HUES48 (cell line): Measurements from ENCODE around the gene ABCG1.

Experiments
- H3K27ac ChIP-seq: one replicate; pipeline ENCODE4 v1.7.0; 2013; ENCODE audit warnings: low read depth, low read length, inconsistent platforms
- H3K27me3 ChIP-seq: 2 replicates; pipeline ENCODE4 v1.6.1; 2013; ENCODE audit warnings: mild to moderate bottlenecking, low read length; ENCODE audit not compliant: control insufficient read depth, insufficient read depth
- H3K36me3 ChIP-seq: 2 replicates; pipeline ENCODE4 v1.6.1; 2013; ENCODE audit warnings: low read length; ENCODE audit not compliant: control insufficient read depth, insufficient read depth
- H3K4me1 ChIP-seq: 2 replicates; pipeline ENCODE4 v1.6.1; 2013; ENCODE audit warnings: mild to moderate bottlenecking, low read length; ENCODE audit not compliant: control insufficient read depth, insufficient read depth
- H3K4me3 ChIP-seq: 2 replicates; pipeline ENCODE4 v1.5.1; 2013; ENCODE audit warnings: mild to moderate bottlenecking, low read depth, low read length
- H3K9ac ChIP-seq: 2 replicates; pipeline ENCODE4 v1.6.1; 2013; ENCODE audit warnings: mild to moderate bottlenecking, low read depth, low read length, moderate library complexity
- H3K9me3 ChIP-seq: 2 replicates; pipeline ENCODE4 v1.6.1; 2013; ENCODE audit warnings: low read length; ENCODE audit not compliant: control insufficient read depth, insufficient read depth

The ABCG1 gene

DNA sequence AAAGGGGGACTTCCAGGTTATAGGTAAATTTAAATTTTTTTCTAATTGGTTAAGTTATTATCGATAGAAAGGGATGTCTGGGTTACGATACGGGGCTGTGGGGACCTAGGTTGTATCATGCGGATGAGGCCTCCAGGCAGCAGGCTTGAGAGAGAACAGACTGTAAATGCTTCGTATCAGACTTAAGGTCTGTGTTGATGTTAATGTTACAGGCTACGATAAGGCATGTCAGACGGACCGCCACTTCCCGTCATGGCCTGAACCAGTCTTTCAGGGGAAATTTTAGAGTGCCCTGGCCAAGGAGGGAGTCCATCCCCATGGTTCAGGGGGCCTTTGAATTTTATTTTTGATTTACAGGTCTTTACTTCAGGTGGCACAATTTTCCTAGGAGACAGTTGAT is 16.7 kb downstream of the ABCG1 start:
- Histone ChIP-seq H3K4me1 (peaks cover 6% of the 10 kb centered on the region; the same call in 1 of the 2 replicates), H3K27ac (no peak overlapping the region), H3K9ac (no peak overlapping the region), H3K9me3 (no peaks in the 10 kb centered on the region), H3K36me3 (no peaks in the 10 kb centered on the region), H3K4me3 (no peak overlapping the region), H3K27me3 (peaks cover 52% of the 10 kb centered on the region)

DNA sequence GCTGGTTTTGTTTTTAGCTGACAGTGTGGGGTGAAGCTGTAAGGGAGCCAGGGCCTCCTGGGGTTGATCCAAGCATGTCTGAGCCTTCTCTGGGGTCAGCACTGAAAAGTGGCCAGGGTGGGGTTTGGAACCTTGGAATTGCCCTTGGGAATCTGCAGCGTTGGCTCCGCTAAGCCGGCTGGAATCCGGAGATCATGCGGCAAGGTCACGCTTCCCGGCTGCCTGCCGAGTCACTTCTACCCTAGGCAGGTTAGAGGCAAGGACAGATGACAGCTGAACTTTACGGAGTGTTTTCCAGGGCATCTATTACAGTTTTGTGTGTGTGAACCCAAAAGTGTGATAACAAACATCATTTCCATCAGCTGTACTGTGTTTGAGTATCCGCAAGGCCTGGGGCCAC is 17.1 kb downstream of the ABCG1 start:
- no peaks in the 10 kb centered on the region for H3K36me3 ChIP-seq
- H3K4me3 ChIP-seq, result no peak overlapping the region
- H3K27me3 ChIP-seq, result peaks cover 52% of the 10 kb centered on the region
- H3K9ac ChIP-seq, result no peak overlapping the region
- peaks cover 6% of the 10 kb centered on the region; the same call in 1 of the 2 replicates for H3K4me1 ChIP-seq
- H3K9me3 ChIP-seq, result no peaks in the 10 kb centered on the region
- no peak overlapping the region for H3K27ac ChIP-seq

DNA sequence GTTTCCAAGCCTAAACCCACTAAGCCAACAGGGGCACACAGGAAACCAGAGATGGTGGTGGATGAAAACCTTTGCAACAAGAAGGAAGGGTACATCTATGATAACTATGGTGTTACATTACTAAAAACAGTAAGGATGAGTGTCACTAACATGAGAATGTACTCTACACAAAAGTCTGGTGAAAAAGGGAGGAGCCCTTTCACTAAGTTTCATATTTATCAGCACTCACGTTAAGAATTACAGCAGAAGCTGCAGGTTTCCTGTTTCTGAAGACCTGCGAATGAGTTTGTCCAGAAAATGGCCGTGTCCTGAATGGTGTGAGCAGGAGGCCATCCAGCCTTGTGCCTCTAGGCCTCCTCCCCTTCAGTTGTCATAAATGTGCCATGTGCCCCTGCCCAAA is 17.8 kb downstream of the ABCG1 start:
- no peak overlapping the region for H3K4me3 ChIP-seq
- no peaks in the 10 kb centered on the region for H3K36me3 ChIP-seq
- H3K4me1 ChIP-seq, result peaks cover 6% of the 10 kb centered on the region; the same call in 1 of the 2 replicates
- H3K27ac ChIP-seq, result no peak overlapping the region
- no peak overlapping the region for H3K9ac ChIP-seq
- no peaks in the 10 kb centered on the region for H3K9me3 ChIP-seq
- peaks cover 52% of the 10 kb centered on the region for H3K27me3 ChIP-seq

DNA sequence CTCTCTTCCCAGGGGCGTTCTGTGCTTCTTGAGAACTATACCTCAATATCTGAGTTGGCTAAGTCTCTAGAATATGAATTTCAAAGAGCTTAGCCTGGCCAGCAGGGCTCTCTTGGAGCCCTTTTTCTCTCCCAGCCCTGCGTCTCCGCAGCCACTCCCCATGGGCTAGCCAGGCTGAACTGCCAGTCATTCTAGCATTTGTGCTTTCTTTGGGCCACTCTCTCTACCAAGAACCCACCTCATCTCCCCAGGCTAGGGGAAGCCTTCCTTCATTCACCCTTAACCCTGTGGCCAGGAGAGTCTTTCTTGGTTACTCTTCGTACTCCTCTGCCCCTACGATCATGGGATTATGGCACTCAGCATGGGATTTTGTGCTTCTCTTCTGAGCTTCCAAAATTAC is 18.2 kb downstream of the ABCG1 start:
- no peak overlapping the region for H3K27ac ChIP-seq
- H3K36me3 ChIP-seq, result no peaks in the 10 kb centered on the region
- no peaks in the 10 kb centered on the region for H3K9me3 ChIP-seq
- H3K27me3 ChIP-seq, result peaks cover 52% of the 10 kb centered on the region
- H3K9ac ChIP-seq, result no peak overlapping the region
- peaks cover 6% of the 10 kb centered on the region; the same call in 1 of the 2 replicates for H3K4me1 ChIP-seq
- no peak overlapping the region for H3K4me3 ChIP-seq

DNA sequence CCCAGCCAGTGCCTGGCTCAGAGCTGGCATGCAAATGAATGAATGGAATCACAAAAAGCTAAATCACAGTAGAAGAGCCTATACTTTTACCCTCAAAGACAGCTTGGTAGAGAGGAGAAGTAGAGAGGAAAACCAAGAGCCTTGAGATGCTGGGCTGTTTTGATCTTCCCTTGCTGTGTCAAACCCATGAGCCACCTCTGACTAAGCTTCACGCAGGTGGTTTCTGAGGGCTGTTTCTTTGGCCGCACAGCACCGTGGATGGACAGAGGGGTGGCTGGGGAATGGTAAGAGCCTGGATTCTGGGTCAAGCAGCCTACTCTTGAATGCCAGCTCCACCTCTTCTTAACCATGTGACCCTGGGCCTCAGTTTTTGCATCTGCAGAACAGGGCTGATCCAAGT is 18.6 kb downstream of the ABCG1 start:
- Histone ChIP-seq H3K9ac (no peak overlapping the region), H3K36me3 (no peaks in the 10 kb centered on the region), H3K27ac (no peak overlapping the region), H3K4me1 (peaks cover 6% of the 10 kb centered on the region; the same call in 1 of the 2 replicates), H3K27me3 (peaks cover 50% of the 10 kb centered on the region), H3K4me3 (no peak overlapping the region), H3K9me3 (no peaks in the 10 kb centered on the region)

DNA sequence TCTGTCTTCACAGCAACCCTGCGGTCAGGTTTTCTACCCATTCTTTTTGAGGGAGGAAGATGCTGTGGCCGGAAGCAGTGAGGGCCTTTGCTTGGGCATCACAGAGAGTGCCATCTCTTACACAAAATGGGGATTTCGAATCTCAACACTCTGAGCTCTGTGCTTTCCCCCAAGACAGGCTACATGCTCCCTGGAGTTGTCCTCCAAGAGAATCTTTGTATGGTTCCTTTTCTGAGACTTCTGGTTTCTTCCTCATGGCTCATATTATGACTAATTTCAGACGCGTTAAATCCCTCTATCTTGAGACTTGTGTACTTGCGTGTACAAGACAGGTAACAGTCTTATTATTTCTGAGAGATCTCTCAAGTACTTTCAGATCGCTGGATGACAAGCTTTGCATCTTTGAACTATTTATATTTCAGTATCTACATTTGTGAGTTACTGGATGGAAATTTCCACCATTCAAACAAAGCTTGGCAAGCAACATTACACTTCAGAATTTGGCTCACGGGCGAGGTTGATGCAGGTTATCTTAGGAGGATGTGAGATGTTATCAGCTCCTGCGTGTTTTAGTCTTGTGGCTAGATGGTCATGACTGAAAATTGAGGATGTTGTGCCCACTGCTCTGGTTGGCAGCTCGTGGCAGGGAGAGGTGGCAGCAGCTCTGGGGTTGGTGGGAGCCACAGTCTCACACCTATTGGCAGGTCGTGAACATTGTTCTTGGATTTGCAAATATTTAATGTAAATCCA is 19.4 kb downstream of the ABCG1 start:
- H3K9ac ChIP-seq, result no peak overlapping the region
- no peak overlapping the region for H3K27ac ChIP-seq
- no peaks in the 10 kb centered on the region for H3K36me3 ChIP-seq
- H3K4me1 ChIP-seq, result peaks cover 6% of the 10 kb centered on the region; the same call in 1 of the 2 replicates
- H3K4me3 ChIP-seq, result no peak overlapping the region
- peaks cover 43% of the 10 kb centered on the region for H3K27me3 ChIP-seq
- no peaks in the 10 kb centered on the region for H3K9me3 ChIP-seq

DNA sequence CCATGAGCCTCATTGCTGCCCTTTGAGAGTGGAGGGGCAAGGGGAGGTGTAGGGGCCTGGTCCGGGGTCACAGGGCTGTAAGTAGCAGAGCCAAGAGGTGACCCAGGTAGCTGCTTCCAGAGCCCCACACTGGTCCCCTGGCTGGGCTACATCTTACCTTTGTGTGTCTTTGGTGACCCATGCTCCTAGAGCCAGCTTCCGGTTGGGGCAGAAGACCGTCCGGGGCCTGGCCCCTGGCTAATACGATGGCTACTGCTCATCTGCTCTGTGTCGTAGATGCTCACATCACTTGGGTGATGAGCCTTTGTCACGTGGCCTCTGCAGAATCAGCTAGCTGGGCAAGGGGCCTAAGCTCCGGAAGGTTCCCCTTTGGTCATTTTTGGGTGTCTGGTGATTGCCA is 20.6 kb downstream of the ABCG1 start:
- peaks cover 31% of the 10 kb centered on the region for H3K27me3 ChIP-seq
- H3K4me3 ChIP-seq, result no peak overlapping the region
- peaks cover 6% of the 10 kb centered on the region; the same call in 1 of the 2 replicates for H3K4me1 ChIP-seq
- no peaks in the 10 kb centered on the region for H3K36me3 ChIP-seq
- H3K27ac ChIP-seq, result no peak overlapping the region
- no peak overlapping the region for H3K9ac ChIP-seq
- H3K9me3 ChIP-seq, result no peaks in the 10 kb centered on the region

DNA sequence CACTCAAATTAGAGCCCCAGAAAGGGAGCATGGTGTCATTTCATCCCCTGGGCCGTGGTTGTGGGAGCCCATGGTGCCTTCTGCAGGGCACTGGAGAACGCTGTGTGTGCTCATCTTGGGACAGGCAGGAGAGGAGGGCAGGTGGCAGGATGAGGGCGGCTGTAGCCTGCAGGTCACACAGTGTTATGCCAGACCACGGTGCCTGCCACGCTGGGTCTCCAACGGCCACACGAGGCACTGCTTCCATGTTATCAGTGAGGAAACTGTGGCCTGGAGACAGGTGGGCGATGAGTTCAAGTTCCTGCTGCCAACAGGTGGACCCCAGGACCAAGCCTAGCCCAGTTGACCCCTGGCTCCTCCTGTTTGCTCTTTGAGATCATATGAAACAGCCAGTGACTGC is 21.0 kb downstream of the ABCG1 start:
- Histone ChIP-seq H3K27me3 (peaks cover 29% of the 10 kb centered on the region), H3K27ac (no peak overlapping the region), H3K4me3 (no peak overlapping the region), H3K9ac (no peak overlapping the region), H3K4me1 (peaks cover 5% of the 10 kb centered on the region; the same call in 1 of the 2 replicates), H3K36me3 (no peaks in the 10 kb centered on the region), H3K9me3 (no peaks in the 10 kb centered on the region)

DNA sequence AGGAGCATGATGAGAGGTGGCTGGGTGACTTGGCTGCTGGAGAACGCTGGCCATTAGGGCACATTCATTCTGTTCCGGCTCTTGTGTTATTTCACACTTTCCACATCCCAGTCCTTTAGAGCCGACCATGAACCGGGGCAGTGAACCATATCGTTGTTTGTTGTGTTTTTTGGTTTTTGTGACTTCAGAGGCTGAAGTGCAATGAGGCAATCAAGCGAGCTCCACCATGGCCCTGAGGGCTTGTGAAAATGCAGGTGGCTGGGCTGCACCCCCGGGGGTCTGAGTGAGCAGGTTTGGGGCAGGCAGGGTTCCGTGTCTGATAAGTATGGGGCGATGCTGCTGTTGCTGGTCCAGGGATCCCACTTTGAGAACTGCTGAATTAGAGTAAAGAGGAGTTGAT is 23.7 kb downstream of the ABCG1 start:
- Histone ChIP-seq H3K9ac (no peak overlapping the region), H3K27ac (no peak overlapping the region), H3K4me1 (no peaks in the 10 kb centered on the region), H3K36me3 (no peaks in the 10 kb centered on the region), H3K4me3 (no peak overlapping the region), H3K9me3 (no peaks in the 10 kb centered on the region), H3K27me3 (peaks cover 5% of the 10 kb centered on the region; the same call in 1 of the 2 replicates)

DNA sequence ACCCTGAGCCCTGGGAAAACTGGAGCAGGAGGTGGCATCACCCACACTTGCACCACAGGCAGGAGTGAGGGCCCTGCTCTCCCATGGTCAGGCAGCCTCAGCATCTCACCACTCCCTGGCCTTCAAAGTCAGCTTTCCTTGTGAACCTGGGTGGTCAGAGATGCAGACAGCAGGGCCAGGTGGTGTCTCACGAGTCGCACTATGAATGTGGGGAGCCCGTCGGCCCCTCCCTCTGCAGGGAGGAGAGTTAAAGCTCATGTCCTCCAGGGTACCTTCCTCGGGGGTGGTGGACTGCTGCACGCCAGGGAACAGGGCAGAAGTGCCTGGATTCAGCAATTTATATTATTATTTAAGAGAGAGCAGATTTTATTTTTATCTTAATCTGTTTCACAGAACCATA is 24.1 kb downstream of the ABCG1 start:
- H3K4me1 ChIP-seq, result no peaks in the 10 kb centered on the region
- no peak overlapping the region for H3K4me3 ChIP-seq
- H3K9ac ChIP-seq, result no peak overlapping the region
- no peaks in the 10 kb centered on the region for H3K9me3 ChIP-seq
- H3K27ac ChIP-seq, result no peak overlapping the region
- no peaks in the 10 kb centered on the region for H3K36me3 ChIP-seq
- H3K27me3 ChIP-seq, result 0 out of 2 replicates have a peak, but pooled peaks cover 3% of the 10 kb centered on the region

DNA sequence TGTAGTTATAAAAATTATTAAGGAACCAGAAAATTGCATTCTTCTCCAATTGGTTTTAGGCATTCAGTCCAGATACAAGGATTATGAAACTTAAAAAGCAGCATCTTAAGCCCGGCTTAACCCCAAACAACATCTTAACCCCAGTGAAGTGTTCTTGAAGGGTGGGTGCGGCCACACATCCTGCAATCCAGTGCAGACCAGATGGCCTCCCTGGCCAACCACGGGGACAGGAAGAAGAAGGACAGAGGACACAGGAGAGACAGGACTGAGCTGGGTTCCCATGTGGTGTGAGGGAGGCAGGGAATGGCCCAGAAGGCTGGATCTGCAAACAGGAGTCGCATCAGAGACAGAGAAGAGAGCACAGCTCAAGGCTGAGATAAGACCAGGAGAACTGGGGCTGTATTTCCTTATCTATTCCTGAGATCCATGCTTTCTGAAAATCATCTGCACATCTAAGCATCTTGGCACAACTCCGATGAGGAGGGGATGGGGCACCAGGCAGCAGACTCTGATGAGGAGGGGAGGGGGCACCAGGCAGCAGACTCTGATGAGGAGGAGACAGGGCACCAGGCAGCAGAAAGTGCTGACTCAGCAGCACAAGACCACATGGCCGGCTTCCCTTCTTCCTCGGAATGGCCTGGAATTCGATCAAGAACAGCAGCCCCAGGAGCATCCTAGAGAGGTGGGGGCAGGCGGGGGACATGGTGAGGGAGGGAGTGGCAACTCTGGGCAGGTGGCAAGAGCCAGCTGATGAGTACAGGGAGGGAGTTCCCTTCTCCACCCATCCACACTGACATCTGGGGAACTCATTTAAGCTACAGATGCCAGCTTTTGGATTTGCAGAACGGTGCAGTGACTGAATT is 26.6 kb downstream of the ABCG1 start:
- Histone ChIP-seq H3K9ac (no peak overlapping the region), H3K27ac (no peak overlapping the region), H3K27me3 (0 out of 2 replicates have a peak, but pooled peaks cover 3% of the 10 kb centered on the region), H3K9me3 (no peaks in the 10 kb centered on the region), H3K4me1 (no peaks in the 10 kb centered on the region), H3K36me3 (no peaks in the 10 kb centered on the region), H3K4me3 (no peak overlapping the region)
